Large intestine (tissue), 3 donors: ENCODE measurements around the gene PDZD11. TPM values are rescaled to one million over a fixed set of nuclear protein-coding genes. Genes with fewer than 3 reads are reported as not detected.
"Not testable (repeated sequence)": the region's sequence is repeated elsewhere in the genome, so short reads cannot be mapped to it uniquely, and the experiment has no call there.

Experiments
- DNase-seq, 2 donors: peaks; one replicate each; pipeline versions ENCODE4 v3.0.0 to v3.0.0-alpha.2; 2013
- H3K27ac ChIP-seq: one replicate; pipeline ENCODE4 v1.5.1; 2013; ENCODE audit warnings: low read length
- H3K27me3 ChIP-seq: 2 replicates; pipeline ENCODE4 v1.6.1; 2013; ENCODE audit warnings: low read length; ENCODE audit not compliant: control insufficient read depth, insufficient read depth
- H3K36me3 ChIP-seq: 2 replicates; pipeline ENCODE4 v1.6.1; 2013; ENCODE audit warnings: low read length; ENCODE audit not compliant: control insufficient read depth, insufficient read depth
- H3K4me1 ChIP-seq: one replicate; pipeline ENCODE4 v1.6.1; 2013; ENCODE audit warnings: low read length; ENCODE audit not compliant: control insufficient read depth, insufficient read depth
- H3K4me3 ChIP-seq: one replicate; pipeline ENCODE4 v1.5.1; 2013; ENCODE audit warnings: low read length
- H3K9me3 ChIP-seq: one replicate; pipeline ENCODE4 v1.6.1; 2013; ENCODE audit warnings: mild to moderate bottlenecking, low read depth, low read length, moderate library complexity; ENCODE audit not compliant: control insufficient read depth
- whole genome bisulfite sequencing: methylation state at CpG from one replicate; pipeline ENCODE4 v1.1.5; 2013; ENCODE audit warnings: low lambda C conversion rate; ENCODE audit not compliant: insufficient coverage; 5-methylcytosine and 5-hydroxymethylcytosine counted together
- polyA plus RNA-seq: library from polyadenylated mRNA; unstranded; fragments of 120-200 nt; gene quantifications from one replicate; pipeline ENCODE4 v1.2.1, GENCODE V29; 2013

Gene PDZD11
- polyA plus RNA-seq, 1 donor = 48.6 TPM

DNA sequence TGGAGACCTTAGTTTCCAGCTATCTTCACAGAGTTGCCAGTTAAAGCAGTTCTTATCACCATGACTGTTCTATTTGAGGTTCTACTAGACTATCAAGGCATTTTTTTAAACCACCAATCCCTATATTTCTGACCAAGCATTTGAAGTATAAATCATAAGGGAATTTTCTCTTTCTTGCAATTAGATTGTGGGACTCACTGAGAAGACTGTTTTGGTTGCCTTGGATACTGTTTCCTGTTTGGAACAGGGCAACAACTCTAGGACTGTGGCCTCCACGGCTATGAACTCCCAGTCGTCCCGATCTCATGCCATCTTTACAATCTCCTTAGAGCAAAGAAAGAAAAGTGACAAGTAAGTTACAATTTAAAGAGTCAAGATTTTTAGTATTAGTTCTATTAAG, 12.0 kb upstream of the PDZD11 start:
- no peak for DNase-seq
- WGBS = no CpG with 5 or more reads among the region's 3 CpGs
- Histone ChIP-seq H3K27ac (no peak overlapping the region), H3K4me1 (no peaks in the 10 kb centered on the region), H3K9me3 (no peaks in the 10 kb centered on the region), H3K4me3 (no peak overlapping the region), H3K36me3 (no peaks in the 10 kb centered on the region), H3K27me3 (no peaks in the 10 kb centered on the region)

DNA sequence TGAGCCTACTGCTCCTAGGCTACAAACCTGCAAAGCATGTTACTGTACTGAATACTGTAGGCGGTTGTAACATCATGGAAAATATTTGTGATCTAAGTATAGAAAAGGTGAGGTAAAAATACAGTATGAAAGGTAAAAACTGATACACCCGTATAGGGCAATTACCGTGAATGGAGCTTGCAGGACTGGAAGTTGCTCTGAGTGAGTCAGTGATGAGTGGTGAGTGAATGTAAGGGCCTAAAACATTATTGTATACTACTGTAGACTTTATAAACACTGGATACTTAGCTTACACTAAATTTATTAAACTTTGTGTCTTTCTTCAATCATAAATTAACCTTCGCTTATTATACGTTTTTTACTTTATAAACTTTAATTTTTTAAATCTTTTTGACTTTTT, 3.9 kb upstream of the PDZD11 start:
- no peaks in the 10 kb centered on the region for H3K36me3 ChIP-seq
- WGBS = 79% methylated on average over 2 of the region's 5 CpGs

DNA sequence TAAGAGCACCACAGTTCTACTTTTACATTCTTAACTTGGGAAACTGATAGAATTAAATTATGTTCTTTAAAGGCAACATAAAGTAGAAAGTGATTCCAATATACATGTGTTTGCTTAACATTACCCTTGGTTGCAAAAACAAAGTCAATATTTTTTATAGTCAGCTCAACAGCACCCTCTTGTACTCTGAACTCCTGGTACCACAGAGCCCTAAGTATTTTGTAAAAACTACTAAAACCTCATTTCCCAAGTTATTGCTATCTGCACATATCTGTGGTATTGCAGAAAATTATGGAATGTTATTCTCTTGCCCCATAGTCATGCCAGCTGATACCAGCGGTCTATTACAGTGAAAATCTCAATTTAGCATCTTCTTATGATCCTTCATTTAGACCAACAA, 3.1 kb upstream of the PDZD11 start:
- peaks cover 3% of the 10 kb centered on the region for H3K36me3 ChIP-seq
- no peak for DNase-seq
- no CpG with 5 or more reads among the region's 1 CpG for WGBS
- no peaks in the 10 kb centered on the region for H3K27me3 ChIP-seq
- no peak overlapping the region for H3K27ac ChIP-seq
- no peaks in the 10 kb centered on the region for H3K9me3 ChIP-seq
- no peaks in the 10 kb centered on the region for H3K4me1 ChIP-seq
- no peak overlapping the region for H3K4me3 ChIP-seq

More for the DNA sequence above, 3.9 kb upstream of the PDZD11 start:
- H3K4me1 ChIP-seq = no peaks in the 10 kb centered on the region
- H3K9me3 ChIP-seq = no peaks in the 10 kb centered on the region
- no peak overlapping the region for H3K4me3 ChIP-seq
- no peaks in the 10 kb centered on the region for H3K27me3 ChIP-seq
- no peak for DNase-seq
- no peak overlapping the region for H3K27ac ChIP-seq

DNA sequence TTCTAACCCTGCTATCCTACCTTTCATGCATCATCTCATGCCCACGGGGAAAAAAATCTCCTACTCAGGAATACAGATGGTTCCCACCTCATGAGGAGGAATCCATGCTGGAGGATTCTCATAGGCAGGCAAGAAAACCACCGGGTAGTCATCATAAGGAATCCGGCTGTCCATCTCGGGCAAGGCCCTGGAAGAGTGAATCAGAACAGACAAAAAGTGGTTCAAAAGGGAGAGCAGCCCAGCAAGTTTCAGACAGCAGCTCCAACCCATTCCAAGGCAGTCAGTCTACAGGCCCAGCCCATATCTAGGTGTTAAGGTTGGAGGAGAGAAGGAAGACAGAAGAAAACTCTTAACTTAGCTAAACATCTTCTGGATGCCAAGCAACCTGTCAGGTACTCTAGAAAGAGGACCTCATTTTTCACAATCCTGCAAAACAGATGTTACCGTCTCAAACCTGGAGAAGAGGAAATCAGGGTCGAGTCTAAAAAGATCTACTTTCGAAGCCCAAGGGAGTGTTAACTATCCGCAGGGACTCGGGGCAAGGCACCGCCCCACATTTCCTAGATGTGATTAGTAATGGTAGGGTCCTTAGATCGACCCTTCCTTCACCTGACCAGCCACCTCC, 447 bp downstream of the PDZD11 start:
- H3K27ac ChIP-seq = peak overlapping the region; percentile 45
- WGBS = no CpG with 5 or more reads among the region's 11 CpGs

DNA sequence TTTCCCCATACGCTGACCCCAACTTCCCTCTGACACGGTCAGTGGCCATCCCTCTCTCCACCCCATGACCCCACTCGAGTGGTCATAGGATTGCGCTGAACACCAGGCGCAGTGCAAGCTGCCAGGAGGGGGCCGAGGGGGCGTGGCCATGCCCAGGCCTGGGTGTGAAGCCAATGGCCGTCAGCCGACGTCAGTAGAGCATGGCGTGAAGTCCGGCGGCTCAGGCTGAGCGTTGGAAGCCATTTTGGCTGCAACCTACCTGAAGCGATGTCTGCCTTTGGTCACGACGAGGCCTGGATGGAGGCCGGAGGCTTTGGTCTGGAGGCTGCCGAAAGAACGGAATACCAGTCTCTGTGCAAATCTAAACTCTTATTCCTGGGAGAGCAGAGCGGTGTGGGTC, 7.8 kb downstream of the PDZD11 start, which contains the start of gene RAB41:
RAB41 (plus strand) TSS at position 222 of the 400 bp plus-strand sequence; CDS start at position 268, 46 bp downstream.
- Histone ChIP-seq H3K4me3 (no peak within 1 kb of the TSS), H3K9me3 (no peaks in the 10 kb centered on the region), H3K4me1 (no peaks in the 10 kb centered on the region), H3K27me3 (no peaks in the 10 kb centered on the region), H3K27ac (no peak within 1 kb of the TSS), H3K36me3 (peaks cover 9% of the 10 kb centered on the region)
- WGBS = no CpG with 5 or more reads among the region's 21 CpGs
- DNase-seq = no peak

More for the DNA sequence above, 447 bp downstream of the PDZD11 start:
- DNase-seq = peak in 1 of 2 donors; percentile 3
- Histone ChIP-seq H3K27me3 (no peaks in the 10 kb centered on the region), H3K9me3 (no peaks in the 10 kb centered on the region), H3K4me1 (no peaks in the 10 kb centered on the region), H3K4me3 (peak overlapping the region; percentile 82), H3K36me3 (peaks cover 16% of the 10 kb centered on the region)

DNA sequence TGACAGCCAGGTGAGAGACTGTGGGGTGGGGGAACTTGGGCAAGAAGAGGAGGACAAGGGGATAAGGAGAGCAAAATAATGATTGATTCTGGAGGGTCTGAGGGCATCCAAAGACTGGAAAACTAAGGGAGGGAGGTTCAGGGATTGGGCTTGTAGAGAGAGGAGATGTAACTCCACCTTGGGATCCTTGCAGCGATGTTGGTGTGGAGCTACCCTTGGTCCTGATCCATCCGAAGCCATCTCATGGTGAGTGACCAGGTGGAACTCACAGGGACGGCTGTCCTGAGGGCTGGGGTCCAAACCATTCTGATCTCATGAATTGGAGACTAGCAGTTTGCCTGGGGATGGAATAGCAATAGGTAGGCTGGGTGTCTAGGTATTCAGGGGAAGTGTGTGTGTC, 9.2 kb downstream of the PDZD11 start:
- no peak for DNase-seq
- no CpG with 5 or more reads among the region's 3 CpGs for WGBS
- Histone ChIP-seq H3K4me3 (no peak overlapping the region), H3K27ac (no peak overlapping the region), H3K9me3 (no peaks in the 10 kb centered on the region), H3K4me1 (no peaks in the 10 kb centered on the region), H3K36me3 (peaks cover 3% of the 10 kb centered on the region), H3K27me3 (no peaks in the 10 kb centered on the region)

DNA sequence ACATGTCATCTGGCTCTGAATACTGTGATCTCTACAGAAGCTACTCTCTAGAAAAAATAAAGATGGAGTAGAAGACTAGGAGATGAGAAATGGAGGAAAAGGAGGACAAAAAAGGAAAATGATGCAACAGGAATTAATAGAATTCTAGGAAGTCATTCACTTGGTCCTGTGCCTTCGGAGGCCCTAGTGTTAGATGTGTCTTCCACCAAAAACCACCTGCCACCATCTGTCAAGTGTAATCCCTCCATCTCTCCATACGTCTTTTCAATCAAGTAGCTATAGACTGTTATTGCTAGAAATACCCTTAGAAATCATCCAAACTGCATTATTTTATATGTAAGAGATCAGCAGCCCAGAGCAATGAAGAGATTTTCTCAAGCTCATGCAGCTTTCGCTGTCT, 10.6 kb downstream of the PDZD11 start:
- no peaks in the 10 kb centered on the region for H3K27me3 ChIP-seq
- no peaks in the 10 kb centered on the region for H3K36me3 ChIP-seq
- DNase-seq = no peak
- H3K4me1 ChIP-seq = no peaks in the 10 kb centered on the region
- H3K27ac ChIP-seq = no peak overlapping the region
- H3K9me3 ChIP-seq = no peaks in the 10 kb centered on the region
- H3K4me3 ChIP-seq = no peak overlapping the region
- 100% methylated on average over 1 of the region's 3 CpGs for WGBS

DNA sequence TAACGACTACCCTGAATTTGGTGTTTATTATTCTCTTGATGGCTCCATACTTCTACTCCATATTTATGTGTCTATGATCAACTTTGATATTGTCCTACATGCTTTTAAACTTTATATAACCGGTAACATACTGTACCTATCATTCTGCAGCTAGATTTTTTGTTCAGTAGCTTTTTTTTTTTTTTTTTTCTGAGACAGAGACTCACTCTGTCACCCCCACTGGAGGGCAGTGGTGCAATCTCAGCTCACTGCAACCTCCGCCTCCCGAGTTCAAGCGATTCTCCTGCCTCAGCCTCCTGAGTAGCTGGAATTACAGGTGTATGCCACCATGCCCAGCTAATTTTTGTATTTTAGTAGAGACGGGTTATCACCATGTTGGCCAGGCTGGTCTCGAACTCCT, 15.7 kb downstream of the PDZD11 start:
- not testable (repeated sequence) for H3K27me3 ChIP-seq, H3K4me1 ChIP-seq, DNase-seq, H3K27ac ChIP-seq, H3K36me3 ChIP-seq, H3K9me3 ChIP-seq, H3K4me3 ChIP-seq
- WGBS = no CpG with 5 or more reads among the region's 7 CpGs

DNA sequence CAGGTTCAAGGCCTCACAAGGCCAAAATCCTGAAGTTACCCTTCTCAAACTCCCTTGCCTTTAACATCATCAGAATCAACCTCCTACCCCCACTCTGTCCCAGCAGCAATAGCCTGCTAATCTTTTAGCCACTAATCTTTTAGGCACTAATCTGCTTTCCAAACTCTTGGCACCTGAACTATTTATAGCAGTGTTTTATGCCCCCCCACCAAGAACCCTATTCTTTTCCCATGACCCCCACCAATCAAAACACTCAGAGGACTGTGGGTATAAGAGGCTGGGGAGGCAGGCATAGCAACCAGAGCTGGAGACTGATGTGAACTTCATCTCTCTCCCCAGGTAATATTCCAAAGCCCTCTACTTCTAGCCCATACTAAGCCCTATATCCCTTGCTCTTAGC, 21.7 kb downstream of the PDZD11 start, which contains the start of gene ARR3:
ARR3 (plus strand) TSS at position 301 of the 400 bp plus-strand sequence. CDS start 1,052 bp downstream, outside the sequence.
- Histone ChIP-seq H3K9me3 (no peaks in the 10 kb centered on the region), H3K4me3 (no peak within 1 kb of the TSS), H3K36me3 (no peaks in the 10 kb centered on the region), H3K4me1 (no peaks in the 10 kb centered on the region), H3K27me3 (no peaks in the 10 kb centered on the region), H3K27ac (no peak within 1 kb of the TSS)
- DNase-seq = no peak

DNA sequence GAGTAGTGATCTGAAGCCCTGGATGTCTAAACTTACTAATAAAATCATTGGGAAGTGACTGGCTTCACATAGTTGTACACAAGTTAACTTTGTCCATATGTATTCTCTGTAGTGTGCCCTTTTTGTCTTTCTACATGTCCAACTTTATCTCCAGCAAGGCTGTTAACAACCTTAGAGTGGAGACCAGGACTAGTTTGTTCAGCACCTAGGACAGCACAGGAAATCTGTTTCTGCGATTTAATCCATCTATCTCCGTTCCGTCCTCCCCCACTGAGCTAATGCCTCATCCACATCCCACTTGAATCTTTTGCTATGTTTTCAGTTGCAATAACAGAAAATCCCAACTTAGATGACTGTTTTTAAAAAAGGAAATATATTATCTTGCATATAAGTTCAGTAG, 24.9 kb downstream of the PDZD11 start:
- Histone ChIP-seq H3K27me3 (no peaks in the 10 kb centered on the region), H3K36me3 (no peaks in the 10 kb centered on the region)
- no CpG with 5 or more reads among the region's 3 CpGs for WGBS

DNA sequence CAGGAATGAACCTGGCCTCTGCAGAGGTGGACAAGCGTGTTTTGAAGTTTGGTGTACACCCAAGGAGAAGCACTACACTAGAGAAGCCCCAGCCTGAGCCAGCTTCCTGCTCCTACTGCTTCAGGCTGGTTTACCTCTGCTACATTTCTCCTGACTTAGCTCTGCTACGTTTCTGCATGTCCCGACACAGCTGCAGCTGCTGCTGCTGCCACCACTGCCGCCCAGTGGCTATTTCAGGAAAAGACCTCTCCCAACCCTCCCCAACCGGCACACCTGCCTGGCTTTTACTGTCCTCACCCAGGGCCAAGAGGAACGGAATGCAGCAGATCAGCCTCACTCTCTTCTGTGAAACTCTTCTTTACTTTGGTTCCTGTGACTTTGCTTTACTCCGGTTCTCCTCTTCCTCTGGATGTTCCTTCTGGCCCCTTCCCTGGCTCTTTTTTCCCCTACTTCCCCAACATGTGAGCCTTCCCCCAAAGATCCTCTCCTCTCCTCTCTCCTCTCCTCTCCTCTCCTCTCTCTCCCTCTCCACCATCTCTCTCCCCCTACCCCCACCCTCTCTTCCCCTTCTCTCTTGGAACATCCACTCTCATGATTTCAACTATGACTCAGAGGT, 26.7 kb downstream of the PDZD11 start:
- Histone ChIP-seq H3K4me3 (no peak overlapping the region), H3K36me3 (no peaks in the 10 kb centered on the region), H3K27me3 (no peaks in the 10 kb centered on the region), H3K27ac (no peak overlapping the region), H3K9me3 (no peaks in the 10 kb centered on the region), H3K4me1 (no peaks in the 10 kb centered on the region)
- peak; percentile 38 to 57 for DNase-seq
- 0% methylated on average over 1 of the region's 7 CpGs for WGBS

More for the DNA sequence above, 24.9 kb downstream of the PDZD11 start:
- Histone ChIP-seq H3K4me3 (no peak overlapping the region), H3K9me3 (no peaks in the 10 kb centered on the region), H3K4me1 (no peaks in the 10 kb centered on the region), H3K27ac (no peak overlapping the region)
- no peak for DNase-seq
